ENCODE results near the gene SLF2. TPM values are rescaled to one million over a fixed set of nuclear protein-coding genes. Genes with fewer than 3 reads are reported as not detected.
A peak's percentile ranks its signal among the peaks of the same experiment; 100 is the strongest.

SLF2 gene
- total and polyA plus RNA-seq, 2 of the 13 experiments (the other 11 are each of a cell fraction or from before 2014, with no cell fraction given), result 12.2 to 48.1 TPM

GRCh38 chr10:100907175-100907574 lies 5.6 kb upstream of the SLF2 start (continued):
- TF ChIP-seq CREB3 (CRISPR knock-in tag; IDR thresholded peaks at IDR 0.05), result no peak
- no peak for TF ChIP-seq U2AF2 (IDR thresholded peaks at IDR 0.05; ENCODE audit: low read depth, low read length)
- TF ChIP-seq ZNF556 (CRISPR knock-in tag; IDR thresholded peaks at IDR 0.05; ENCODE audit: borderline replicate concordance), result no peak
- no peak for TF ChIP-seq ZNF770 (CRISPR knock-in tag; IDR thresholded peaks at IDR 0.05)
- TF ChIP-seq POLR2G (IDR thresholded peaks at IDR 0.05; ENCODE audit: low read depth, low read length), result no peak
- no peak for TF ChIP-seq SP2 (CRISPR knock-in tag; IDR thresholded peaks at IDR 0.05)
- no peak for TF ChIP-seq ZNF235 (CRISPR knock-in tag; IDR thresholded peaks at IDR 0.05; ENCODE audit: borderline replicate concordance)
- TF ChIP-seq ZUFSP (CRISPR knock-in tag; IDR thresholded peaks at IDR 0.05; ENCODE audit: borderline replicate concordance), result no peak
- no peak for TF ChIP-seq ZNF275 (CRISPR knock-in tag; IDR thresholded peaks at IDR 0.05; ENCODE audit: borderline replicate concordance)
- no peak for TF ChIP-seq HOXA9 (CRISPR knock-in tag; IDR thresholded peaks at IDR 0.05; ENCODE audit: borderline replicate concordance)
- TF ChIP-seq ZFP82 (CRISPR knock-in tag; IDR thresholded peaks at IDR 0.05; ENCODE audit: borderline replicate concordance), result no peak
- no peak for TF ChIP-seq GPBP1L1 (CRISPR knock-in tag; IDR thresholded peaks at IDR 0.05)
- no peak for TF ChIP-seq TBP (CRISPR knock-in tag; IDR thresholded peaks at IDR 0.05)
- no peak for TF ChIP-seq MAFG (CRISPR knock-in tag; IDR thresholded peaks at IDR 0.05)
- TF ChIP-seq NCOA1 (CRISPR knock-in tag; IDR thresholded peaks at IDR 0.05), result no peak
- no peak for TF ChIP-seq THAP7 (CRISPR knock-in tag; IDR thresholded peaks at IDR 0.05)
- TF ChIP-seq TFDP1 (CRISPR knock-in tag; IDR thresholded peaks at IDR 0.05; ENCODE audit: borderline replicate concordance), result no peak
- TF ChIP-seq NAIF1 (CRISPR knock-in tag; IDR thresholded peaks at IDR 0.05; ENCODE audit: borderline replicate concordance), result no peak
- TF ChIP-seq KLF15 (CRISPR knock-in tag; IDR thresholded peaks at IDR 0.05; ENCODE audit: borderline replicate concordance), result no peak
- TF ChIP-seq SOX5 (CRISPR knock-in tag; IDR thresholded peaks at IDR 0.05; ENCODE audit: borderline replicate concordance), result peak; percentile 59; the same call in 1 of the 2 replicates
- TF ChIP-seq HCFC1 (IDR thresholded peaks at IDR 0.05; ENCODE audit: low read depth, low read length), result no peak

All from HepG2 (cell line).